Motor neuron (in vitro differentiated cells): ENCODE data around the gene ANKRD23. TPM values are rescaled to one million over a fixed set of nuclear protein-coding genes. Genes with fewer than 3 reads are reported as not detected.
A peak's percentile ranks its signal among the peaks of the same experiment; 100 is the strongest.
"Not testable (repeated sequence)": the region's sequence is repeated elsewhere in the genome, so short reads cannot be mapped to it uniquely, and the experiment has no call there.

ENCODE experiments used
- ATAC-seq, 8 experiments: fragments of 200-7000 bp; cut with Tn5 transposase; replicated peaks in 6 of 8; 2 replicates each; pipeline ENCODE4 v1.8.0; 2021; ENCODE audit warnings: mild to moderate bottlenecking in 8 of 8, moderate library complexity in 8 of 8
- H3K27ac ChIP-seq, 2 donors: fragments of 250-450 bp; sonication (Bioruptor Pico); 2 replicates each; pipeline ENCODE4 v1.9.0; 2021; ENCODE audit warnings: antibody characterized with exemption in 2 of 2, mild to moderate bottlenecking in 2 of 2, moderate library complexity in 1 of 2
- H3K4me1 ChIP-seq, 2 donors: fragments of 250-450 bp; sonication (Bioruptor Pico); replicated peaks in 1 of 2; 2 replicates each; pipeline ENCODE4 v1.6.1; 2021; ENCODE audit warnings: antibody characterized with exemption in 2 of 2, mild to moderate bottlenecking in 2 of 2, moderate library complexity in 1 of 2
- H3K4me3 ChIP-seq, 5 donors: fragments of 250-450 bp; sonication (Bioruptor Pico); 2 replicates each; pipeline ENCODE4 v1.9.0; 2021; ENCODE audit warnings: antibody characterized with exemption in 5 of 5, mild to moderate bottlenecking in 5 of 5, moderate library complexity in 4 of 5
- WGBS, 10 experiments: fragments of 450-650 bp; shearing (Covaris generic); methylation state at CpG; one replicate each; pipeline ENCODE4 v1.0.0; 2022; 5-methylcytosine and 5-hydroxymethylcytosine counted together
- in situ Hi-C, 9 experiments: fragments of 400-800 bp; cut with MboI; loops; one replicate each; pipeline ENCODE4 v1.15.0; 2021; ENCODE audit warnings: low sequenced_read_pairs in 9 of 9, low pct_unique_long_range_greater_than_20kb in 2 of 9; ENCODE audit not compliant: unreplicated experiment in 9 of 9
- total RNA-seq, 8 experiments: library from RNA; unstranded; fragments of 300-600 nt; gene quantifications; 2 replicates each; pipeline versions ENCODE4 v1.2.3 to v1.2.4, GENCODE V29; 2022

ANKRD23 gene
- total RNA-seq, 8 experiments from 2014 or later: 1.9 to 5.6 (median 3.7) TPM

- Histone ChIP-seq H3K4me3 (no peak overlapping the region), H3K27ac (no peak overlapping the region), H3K4me1 (peaks cover 11 to 14% of the 10 kb centered on the region in 2 donors)
- ATAC-seq: no peak
- 60 to 80% methylated on average over 1 of the region's 8 CpGs; no CpG with 5 or more reads in 8 of the 10 experiments for WGBS, 10 experiments
- in situ Hi-C loops: loop anchor here in 5 of 9 experiments (10.0 to 25.0 kb wide), 2 partner anchors 88 to 96 kb away; no protein-coding TSS in a partner anchor
Observed at GRCh38 chr2:96866586-96866985, 22.8 kb upstream of the ANKRD23 start.

- H3K27ac ChIP-seq: no peak overlapping the region
- in situ Hi-C loops: loop anchor here in 5 of 9 experiments (10.0 to 25.0 kb wide), 2 partner anchors 89 to 96 kb away; no protein-coding TSS in a partner anchor
- 72 to 100% (median 94%) methylated on average over 1 to 7 of the region's 14 CpGs; no CpG with 5 or more reads in 7 of the 10 experiments for WGBS, 10 experiments
- peaks cover 8 to 12% of the 10 kb centered on the region in 2 donors for H3K4me1 ChIP-seq
- ATAC-seq: no peak
- H3K4me3 ChIP-seq: no peak overlapping the region
Observed at GRCh38 chr2:96866149-96866548, 22.3 kb upstream of the ANKRD23 start.

DNA sequence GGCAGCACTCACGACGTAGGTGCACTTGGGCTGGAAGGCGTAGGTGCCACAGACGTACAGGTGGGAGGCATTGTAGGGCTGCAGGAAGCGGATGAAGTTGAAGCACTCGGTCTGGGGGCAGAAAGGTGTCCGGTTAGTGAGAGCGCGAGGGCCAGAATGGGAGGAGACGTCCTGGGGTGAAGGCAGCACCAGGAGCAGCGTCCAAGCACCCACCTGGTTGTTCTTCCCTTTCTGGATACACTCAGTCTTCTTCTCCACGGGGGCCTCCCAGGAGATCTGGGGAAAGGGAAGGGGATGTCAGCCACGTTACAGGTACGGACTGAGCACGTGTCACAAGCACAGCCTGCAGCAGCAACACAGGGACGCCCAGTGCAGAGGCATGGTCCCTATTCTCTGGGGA lies 21.8 kb upstream of the ANKRD23 start:
- no peak for ATAC-seq
- Histone ChIP-seq H3K4me3 (no peak overlapping the region), H3K27ac (no peak overlapping the region), H3K4me1 (peaks cover 7% of the 10 kb centered on the region in 2 donors)
- in situ Hi-C loops: loop anchor here in 5 of 9 experiments (10.0 to 25.0 kb wide), 2 partner anchors 89 to 97 kb away; no protein-coding TSS in a partner anchor
- 83 to 95% (median 90%) methylated on average over 1 to 8 of the region's 16 CpGs; no CpG with 5 or more reads in 5 of the 10 experiments for WGBS, 10 experiments

- H3K27ac ChIP-seq: no peak overlapping the region
- H3K4me3 ChIP-seq: no peak overlapping the region
- 95 to 100% (median 100%) methylated on average over 2 to 8 of the region's 25 CpGs; no CpG with 5 or more reads in 7 of the 10 experiments for WGBS, 10 experiments
- H3K4me1 ChIP-seq: peaks cover 7% of the 10 kb centered on the region in 2 donors
- no peak for ATAC-seq
- in situ Hi-C loops: loop anchor here in 5 of 9 experiments (10.0 to 25.0 kb wide), 2 partner anchors 90 to 98 kb away; no protein-coding TSS in a partner anchor
Observed at GRCh38 chr2:96864343-96865091, 20.7 kb upstream of the ANKRD23 start.

GRCh38 chr2:96863575-96864342 lies 19.9 kb upstream of the ANKRD23 start:
- Histone ChIP-seq H3K27ac (no peak overlapping the region), H3K4me1 (peaks cover 11 to 15% of the 10 kb centered on the region in 2 donors), H3K4me3 (no peak overlapping the region)
- WGBS, 10 experiments: 83 to 100% (median 95%) methylated on average over 1 to 4 of the region's 19 CpGs; no CpG with 5 or more reads in 6 of the 10 experiments
- in situ Hi-C loops: loop anchor here in 5 of 9 experiments (10.0 to 25.0 kb wide), 2 partner anchors 91 to 99 kb away; no protein-coding TSS in a partner anchor
- no peak for ATAC-seq

- H3K4me3 ChIP-seq, H3K27ac ChIP-seq, ATAC-seq: not testable (repeated sequence)
- 49 to 100% (median 93%) methylated on average over 1 to 4 of the region's 4 CpGs; no CpG with 5 or more reads in 4 of the 10 experiments for WGBS, 10 experiments
- H3K4me1 ChIP-seq: peaks cover 11 to 18% of the 10 kb centered on the region in 2 donors
- in situ Hi-C loops: loop anchor here in 5 of 9 experiments (10.0 to 25.0 kb wide), 2 partner anchors 92 to 99 kb away; no protein-coding TSS in a partner anchor
Observed at GRCh38 chr2:96863056-96863455, 19.2 kb upstream of the ANKRD23 start.

DNA sequence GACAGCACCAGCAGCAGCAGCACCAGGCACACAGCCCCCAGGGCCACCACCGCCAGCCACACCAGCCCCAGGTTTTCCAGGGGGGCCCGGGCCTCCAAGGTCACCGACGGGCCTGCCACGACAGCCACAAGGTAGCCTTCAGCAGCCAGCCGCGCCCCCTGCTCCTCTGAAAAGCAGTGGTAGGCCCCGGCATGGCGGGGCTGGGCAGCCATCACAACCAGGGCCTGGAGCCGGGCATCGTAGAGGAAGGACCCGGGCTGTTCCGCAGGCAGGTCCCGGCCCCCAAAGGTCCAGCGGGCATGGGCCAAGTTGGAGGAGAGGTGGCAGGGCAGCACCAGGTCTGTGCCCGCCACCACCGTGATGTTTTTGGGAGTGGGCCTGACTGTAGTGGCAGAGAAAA lies 17.3 kb upstream of the ANKRD23 start:
- peaks cover 8 to 15% of the 10 kb centered on the region in 2 donors for H3K4me1 ChIP-seq

DNA sequence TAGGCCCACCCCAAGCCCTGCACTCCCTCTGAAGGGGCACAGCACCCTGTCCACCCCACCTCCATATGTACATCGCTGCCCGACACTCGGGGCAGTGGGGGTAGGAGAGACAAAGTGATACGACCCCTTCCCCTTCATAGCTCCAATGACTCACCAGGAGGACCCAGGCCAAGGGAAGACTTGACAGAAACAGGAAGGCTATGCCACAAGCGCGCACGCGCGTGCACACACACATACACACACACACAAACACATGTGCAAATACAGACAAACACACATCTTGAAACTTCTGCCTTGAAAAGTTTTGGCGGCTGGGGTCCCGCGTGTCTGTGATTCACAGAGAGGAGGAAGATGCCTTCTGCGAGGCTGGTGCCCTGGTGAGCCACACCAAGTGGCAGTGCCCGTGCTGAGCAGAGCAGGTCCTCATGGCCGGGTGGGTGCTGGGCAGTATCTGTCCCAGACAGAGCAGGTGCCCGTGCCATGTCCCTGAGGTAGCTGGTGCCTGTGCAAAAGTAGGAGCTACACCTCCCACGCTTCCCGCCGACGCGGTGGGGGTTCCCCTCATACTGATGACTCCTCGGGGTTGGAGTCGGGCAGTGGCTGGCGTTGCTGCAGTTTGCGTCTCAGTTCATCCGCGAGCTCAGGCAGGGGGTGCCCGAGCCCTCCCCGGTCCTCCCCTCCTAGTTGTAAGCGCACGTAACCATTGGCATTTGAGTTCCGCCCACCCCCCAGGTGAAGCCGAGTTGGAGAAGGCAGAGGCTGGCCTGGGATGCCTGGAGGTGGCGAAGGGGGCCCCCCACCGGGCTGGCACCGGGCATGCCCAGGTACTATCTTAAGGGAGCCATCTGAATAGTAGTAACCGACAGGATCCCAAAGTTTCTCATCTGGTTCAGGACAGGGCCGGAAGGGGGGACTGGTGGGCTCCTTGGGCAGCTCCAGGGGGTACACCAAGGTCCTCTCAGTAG lies 16.5 kb upstream of the ANKRD23 start:
- Histone ChIP-seq H3K4me1 (peaks cover 8 to 15% of the 10 kb centered on the region in 2 donors), H3K4me3 (no peak overlapping the region), H3K27ac (no peak overlapping the region)
- no peak for ATAC-seq
- in situ Hi-C loops: loop anchor here in 5 of 9 experiments (10.0 to 25.0 kb wide), 2 partner anchors 94 to 102 kb away; no protein-coding TSS in a partner anchor
- WGBS, 10 experiments: 47 to 100% (median 79%) methylated on average over 2 to 17 of the region's 38 CpGs; no CpG with 5 or more reads in 5 of the 10 experiments

More for the DNA sequence above, 17.3 kb upstream of the ANKRD23 start:
- no peak for ATAC-seq
- H3K4me3 ChIP-seq: no peak overlapping the region
- 90 to 100% (median 95%) methylated on average over 1 to 4 of the region's 17 CpGs; no CpG with 5 or more reads in 7 of the 10 experiments for WGBS, 10 experiments
- in situ Hi-C loops: loop anchor here in 5 of 9 experiments (10.0 to 25.0 kb wide), 2 partner anchors 94 to 101 kb away; no protein-coding TSS in a partner anchor
- no peak overlapping the region for H3K27ac ChIP-seq

- no peak overlapping the region for H3K27ac ChIP-seq
- WGBS, 10 experiments: 0 to 100% (median 79%) methylated on average over 1 to 3 of the region's 4 CpGs; no CpG with 5 or more reads in 6 of the 10 experiments
- no peak overlapping the region for H3K4me3 ChIP-seq
- peaks cover 8 to 15% of the 10 kb centered on the region in 2 donors for H3K4me1 ChIP-seq
- in situ Hi-C loops: loop anchor here in 8 of 9 experiments (10.0 to 25.0 kb wide), 3 partner anchors 95 to 105 kb away; no protein-coding TSS in a partner anchor
- no peak for ATAC-seq
Observed at GRCh38 chr2:96859681-96860064, 15.9 kb upstream of the ANKRD23 start.

DNA sequence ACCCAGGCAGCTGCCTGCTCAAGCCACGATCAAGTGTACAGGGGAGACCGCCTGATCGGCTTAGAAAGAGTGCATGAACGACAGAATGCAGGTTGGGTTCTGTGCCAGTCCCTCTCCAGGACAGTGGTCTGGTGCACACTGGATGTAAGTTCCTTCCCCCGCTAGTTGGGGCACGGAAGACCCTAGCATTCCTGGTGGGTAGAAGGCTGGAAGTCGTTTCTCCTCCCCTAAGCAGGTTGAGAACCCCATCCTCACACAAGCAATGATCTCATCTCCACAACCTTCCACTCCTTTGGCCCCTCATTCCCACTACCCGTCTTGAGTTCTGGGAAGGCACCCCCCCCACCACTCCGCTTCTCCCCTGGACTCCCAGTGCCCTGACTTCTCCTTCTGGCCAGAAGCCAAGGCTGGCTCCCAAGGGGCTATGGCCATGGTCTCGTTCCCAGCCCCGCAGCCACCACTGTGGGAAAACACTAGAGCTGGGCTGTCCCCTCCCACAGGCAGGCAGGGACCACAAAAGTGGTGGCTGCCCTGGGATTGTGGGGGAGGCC lies 15.4 kb upstream of the ANKRD23 start:
- in situ Hi-C loops: loop anchor here in 7 of 9 experiments (10.0 to 25.0 kb wide), 3 partner anchors 96 to 106 kb away; no protein-coding TSS in a partner anchor
- peak overlapping the region in 2 of 5 donors; percentile 59 to 92 for H3K4me3 ChIP-seq
- H3K27ac ChIP-seq: peak overlapping the region in 1 of 2 donors; percentile 76
- H3K4me1 ChIP-seq: peaks cover 8 to 15% of the 10 kb centered on the region in 2 donors
- ATAC-seq: no peak
- 45 to 100% (median 67%) methylated on average over 1 to 8 of the region's 11 CpGs; no CpG with 5 or more reads in 6 of the 10 experiments for WGBS, 10 experiments

DNA sequence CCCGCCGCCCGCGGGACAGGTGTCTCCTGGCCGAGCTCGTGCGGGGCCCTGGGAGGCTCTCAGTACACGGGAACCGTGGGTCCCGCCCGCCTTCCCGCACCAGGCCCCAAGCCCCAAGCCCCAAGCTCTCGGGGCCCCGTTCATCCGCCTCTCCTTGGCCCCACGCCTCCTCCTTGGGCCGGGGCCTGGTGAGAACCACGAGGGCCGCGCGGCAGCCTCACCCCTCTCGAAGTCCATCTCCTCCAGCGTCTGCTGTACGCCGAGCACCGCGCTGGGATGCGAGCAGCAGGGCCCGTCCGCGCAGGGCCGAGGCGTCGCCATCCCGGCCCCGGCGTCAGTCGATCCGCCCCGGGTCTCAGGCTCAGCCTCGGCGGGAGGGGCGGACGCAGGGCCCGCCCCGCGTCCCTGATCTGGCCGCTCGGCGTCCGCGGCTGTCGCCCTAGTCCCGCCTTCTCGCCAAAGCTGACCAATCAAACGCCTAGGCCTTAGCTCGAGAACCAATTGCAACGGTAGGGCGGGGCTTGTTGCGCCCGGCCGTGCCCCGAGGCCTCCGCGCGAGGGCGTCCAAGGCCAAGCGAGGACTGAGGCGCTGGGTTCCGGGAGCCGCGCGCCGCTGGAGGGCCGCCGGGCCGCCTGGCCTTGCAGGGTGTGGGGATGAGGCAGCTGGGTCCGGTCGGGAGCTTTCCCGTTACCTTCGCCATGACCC lies 14.0 kb upstream of the ANKRD23 start, which contains the start of gene ANKRD39:
ANKRD39 (minus strand) TSS at position 350 of the 706 bp plus-strand sequence; CDS start at position 321, 29 bp downstream.
- H3K4me3 ChIP-seq: peak within 1 kb of the TSS; percentile 56 to 92 (median 59)
- in situ Hi-C loops: loop anchor here in 7 of 9 experiments (10.0 to 25.0 kb wide), 3 partner anchors 97 to 107 kb away; no protein-coding TSS in a partner anchor
- peak; percentile 88 to 94 (median 90) for ATAC-seq
- peaks cover 8 to 15% of the 10 kb centered on the region in 2 donors for H3K4me1 ChIP-seq
- WGBS, 10 experiments: 0 to 1% (median 0%) methylated on average over 8 to 47 of the region's 81 CpGs; no CpG with 5 or more reads in 7 of the 10 experiments
- H3K27ac ChIP-seq: peak within 1 kb of the TSS; percentile 68 to 83
